WTC11 (cell line): ENCODE results near the gene SEC16A.
"Not testable (repeated sequence)": the region's sequence is repeated elsewhere in the genome, so short reads cannot be mapped to it uniquely, and the experiment has no call there.

Source experiments
- AFF4 ChIP-seq: sonication (generic); formaldehyde crosslinking; IDR thresholded peaks from 2 replicates; pipeline ENCODE4 v1.8.1; 2023; ENCODE audit warnings: mild to moderate bottlenecking, missing genetic modification reagents, borderline replicate concordance
- CREB1 ChIP-seq: sonication (generic); formaldehyde crosslinking; IDR thresholded peaks from 2 replicates; pipeline ENCODE4 v1.8.0; 2023; ENCODE audit warnings: mild to moderate bottlenecking, missing genetic modification reagents
- CREM ChIP-seq: sonication (generic); formaldehyde crosslinking; IDR thresholded peaks from 2 replicates; pipeline ENCODE4 v1.8.1; 2022; ENCODE audit warnings: mild to moderate bottlenecking, missing genetic modification reagents, moderate library complexity
- CTCF ChIP-seq: fragments of 200-600 bp; IDR thresholded peaks from 2 replicates; pipeline ENCODE4 v1.8.0; 2022; ENCODE audit warnings: antibody characterized with exemption
- ELF4 ChIP-seq: sonication (generic); formaldehyde crosslinking; IDR thresholded peaks from 2 replicates; pipeline ENCODE4 v1.8.1; 2022; ENCODE audit warnings: low read depth, mild to moderate bottlenecking, moderate library complexity, missing genetic modification reagents
- MAX ChIP-seq: sonication (generic); formaldehyde crosslinking; IDR thresholded peaks from 2 replicates; pipeline ENCODE4 v1.8.0; 2022; ENCODE audit warnings: mild to moderate bottlenecking, missing genetic modification reagents
- TCF7 ChIP-seq: sonication (generic); formaldehyde crosslinking; IDR thresholded peaks from 2 replicates; pipeline ENCODE4 v1.8.0; 2022; ENCODE audit warnings: mild to moderate bottlenecking, low read depth, missing genetic modification reagents, moderate library complexity
- TEAD4 ChIP-seq: sonication (generic); formaldehyde crosslinking; IDR thresholded peaks from 2 replicates; pipeline ENCODE4 v1.8.0; 2022; ENCODE audit warnings: mild to moderate bottlenecking, missing genetic modification reagents
- ZNF281 ChIP-seq: sonication (generic); formaldehyde crosslinking; IDR thresholded peaks from 2 replicates; pipeline ENCODE4 v1.8.0; 2023; ENCODE audit warnings: mild to moderate bottlenecking, missing genetic modification reagents
- ZNF423 ChIP-seq: fragments of 250-450 bp; sonication (Bioruptor Pico); IDR thresholded peaks from 2 replicates; pipeline ENCODE4 v2.1.2; 2022; ENCODE audit warnings: mild to moderate bottlenecking, moderate library complexity
- ZNF425 ChIP-seq: fragments of 250-450 bp; sonication (Bioruptor Pico); conservative IDR thresholded peaks from 2 replicates; pipeline ENCODE4 v1.9.0; 2021; ENCODE audit warnings: mild to moderate bottlenecking

GRCh38 chr9:136407061-136407460 is 75.8 kb downstream of the SEC16A start:
- not testable (repeated sequence) for TF ChIP-seq MAX (CRISPR knock-in tag); CTCF; ZNF423 (CRISPR knock-in tag); CREB1 (CRISPR knock-in tag); AFF4 (CRISPR knock-in tag); TEAD4 (CRISPR knock-in tag); ZNF425 (CRISPR knock-in tag); ELF4 (CRISPR knock-in tag); CREM (CRISPR knock-in tag); ZNF281; TCF7 (CRISPR knock-in tag)
